Right renal cortex interstitium (tissue), 3 donors: ENCODE data around the gene RFX2. TPM values are rescaled to one million over a fixed set of nuclear protein-coding genes. Genes with fewer than 3 reads are reported as not detected.
"Not testable (repeated sequence)": the region's sequence is repeated elsewhere in the genome, so short reads cannot be mapped to it uniquely, and the experiment has no call there.

Source experiments
- DNase-seq, 3 donors: peaks; one replicate each; pipeline ENCODE4 v3.0.0-alpha.2; 2013; ENCODE audit warnings: low read depth in 3 of 3, low spot score in 2 of 3
- polyA plus RNA-seq, 3 donors: library from polyadenylated mRNA; unstranded; fragments of 120-200 nt; gene quantifications; one replicate each; pipeline ENCODE4 v1.2.1, GENCODE V29; 2013; ENCODE audit not compliant: insufficient read length in 3 of 3

RFX2 gene
- polyA plus RNA-seq, 3 donors = 5.8 to 7.8 (median 7.1) TPM

DNA sequence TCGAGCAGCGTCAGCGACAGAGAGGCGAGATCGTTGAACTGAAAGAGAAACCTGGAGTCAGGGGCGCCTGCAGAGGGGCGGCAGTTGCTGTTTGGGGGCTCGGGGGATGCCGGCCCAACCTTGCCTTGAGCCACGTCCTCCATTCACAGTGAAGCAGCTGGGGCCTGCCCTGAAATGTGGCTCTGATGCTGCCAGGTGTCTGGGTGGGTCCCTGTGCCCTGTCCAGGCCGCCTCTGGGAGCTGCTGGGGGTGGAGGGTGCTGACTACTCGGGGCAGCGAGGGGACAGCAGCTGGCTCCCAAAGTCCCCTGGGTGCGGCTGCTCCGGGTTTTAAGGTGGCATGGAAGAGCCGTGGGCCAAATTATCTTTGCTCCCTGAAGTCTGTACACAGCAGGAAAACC, 114.7 kb downstream of the RFX2 start:
- no peak for DNase-seq

DNA sequence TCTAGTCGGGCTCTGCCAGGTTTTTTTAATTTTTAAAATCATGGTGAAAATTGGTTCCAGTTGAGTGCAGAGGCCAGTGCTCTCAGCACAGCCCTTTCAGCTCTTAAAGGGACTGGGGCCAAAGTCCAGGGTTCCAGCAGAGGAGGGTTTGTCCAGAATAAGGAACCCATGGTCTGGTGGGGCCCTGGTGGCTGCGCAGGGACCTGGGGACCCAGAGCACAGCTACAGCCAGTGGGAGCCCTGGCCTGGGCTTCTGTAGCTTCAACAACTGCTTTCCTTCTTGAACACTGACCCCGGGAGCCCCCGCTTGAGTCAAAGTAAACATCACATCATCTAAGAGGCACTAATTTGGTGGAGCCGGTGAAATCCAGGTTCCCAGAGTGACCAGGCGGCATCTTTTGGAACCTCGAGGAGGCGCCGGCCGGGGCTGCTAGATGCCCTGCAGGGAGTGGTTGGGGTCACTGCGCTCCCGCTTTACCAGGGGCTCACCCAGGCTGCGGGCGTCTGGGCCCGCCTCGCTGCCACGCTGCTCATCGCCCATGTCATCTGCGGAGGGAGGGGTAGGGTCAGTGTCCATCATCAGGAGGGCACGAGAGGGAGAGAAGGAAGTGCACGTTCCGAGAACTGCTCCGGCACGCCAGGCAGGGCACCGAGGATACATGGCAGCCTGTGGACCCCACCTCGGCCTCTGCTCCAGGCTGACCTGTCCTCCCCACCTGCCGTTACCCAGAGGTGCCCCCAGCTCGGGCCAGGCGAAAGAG, 115.7 kb downstream of the RFX2 start:
- DNase-seq = no peak

DNA sequence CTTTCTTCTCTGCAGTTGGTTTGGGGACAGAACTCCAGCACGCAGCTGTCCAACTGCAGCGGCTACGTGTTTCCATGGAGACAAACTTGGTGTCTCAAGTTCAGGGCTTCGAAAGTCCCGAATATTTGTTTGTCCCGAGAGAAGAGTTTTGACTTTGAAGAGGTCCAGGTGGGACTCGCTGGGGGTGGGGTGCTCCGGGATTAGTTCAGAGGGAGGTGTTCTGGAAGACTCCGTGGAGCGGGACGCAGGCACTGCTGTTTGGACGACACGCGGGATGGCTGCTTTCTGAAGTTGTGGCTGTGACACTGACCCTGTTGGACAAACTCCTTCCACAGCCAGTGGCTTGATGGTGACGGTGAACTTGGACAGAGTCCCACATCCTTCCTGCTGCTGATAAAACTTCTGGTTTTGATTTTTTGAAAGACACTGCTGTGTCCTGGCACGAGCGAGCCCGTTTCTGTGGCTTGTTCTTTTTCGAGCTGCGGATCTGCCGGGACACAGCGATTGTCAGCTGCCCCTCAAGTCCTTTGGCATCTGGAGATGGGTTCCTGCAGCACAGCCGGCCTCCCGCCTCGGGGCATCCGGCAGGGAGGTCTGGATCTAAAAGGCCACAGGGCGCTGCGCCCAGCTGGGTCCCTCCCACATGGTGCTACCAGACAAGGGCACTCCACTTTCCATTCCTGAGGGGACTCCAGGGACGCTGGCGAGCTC, 116.5 kb downstream of the RFX2 start:
- DNase-seq = peak in 1 of 3 donors; percentile 59

DNA sequence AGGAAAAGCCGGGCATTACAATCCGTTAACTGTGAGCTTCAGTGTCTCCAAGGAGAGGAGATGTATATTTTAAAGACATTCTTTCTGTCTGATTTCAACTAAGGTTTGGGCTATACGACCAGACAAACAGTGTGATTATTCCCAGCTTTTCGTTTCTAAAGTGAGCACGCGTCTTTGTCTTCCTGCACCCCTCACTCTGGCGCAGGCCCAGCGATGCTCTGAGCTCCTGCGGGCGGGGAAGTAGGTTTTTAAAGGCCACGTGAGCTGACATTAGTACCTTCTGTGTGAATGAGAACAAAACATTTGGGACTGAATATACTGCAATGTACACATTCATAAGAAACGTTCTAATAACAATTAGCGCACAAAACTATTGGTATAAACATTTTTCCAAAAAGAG, 117.1 kb downstream of the RFX2 start:
- no peak for DNase-seq

DNA sequence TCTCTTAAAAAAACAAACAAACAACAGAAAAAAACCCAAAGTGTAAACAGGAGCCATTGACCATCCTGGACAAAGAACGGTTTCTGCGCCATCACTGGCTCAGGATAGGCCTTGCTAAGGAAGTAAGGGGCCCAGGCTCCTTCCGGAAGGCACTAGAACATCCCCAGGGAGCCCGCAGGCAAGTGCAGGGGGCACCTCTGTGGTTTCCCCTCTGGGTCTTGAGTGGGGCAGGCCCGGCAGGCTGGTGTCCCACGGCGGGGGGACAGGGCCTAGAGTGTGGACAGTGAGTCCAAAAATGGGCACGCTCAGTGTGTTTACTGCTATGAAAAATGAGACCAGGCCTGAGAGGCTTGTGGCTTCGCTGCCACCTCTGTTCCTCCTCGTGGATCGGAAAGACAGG, 117.5 kb downstream of the RFX2 start:
- no peak for DNase-seq

DNA sequence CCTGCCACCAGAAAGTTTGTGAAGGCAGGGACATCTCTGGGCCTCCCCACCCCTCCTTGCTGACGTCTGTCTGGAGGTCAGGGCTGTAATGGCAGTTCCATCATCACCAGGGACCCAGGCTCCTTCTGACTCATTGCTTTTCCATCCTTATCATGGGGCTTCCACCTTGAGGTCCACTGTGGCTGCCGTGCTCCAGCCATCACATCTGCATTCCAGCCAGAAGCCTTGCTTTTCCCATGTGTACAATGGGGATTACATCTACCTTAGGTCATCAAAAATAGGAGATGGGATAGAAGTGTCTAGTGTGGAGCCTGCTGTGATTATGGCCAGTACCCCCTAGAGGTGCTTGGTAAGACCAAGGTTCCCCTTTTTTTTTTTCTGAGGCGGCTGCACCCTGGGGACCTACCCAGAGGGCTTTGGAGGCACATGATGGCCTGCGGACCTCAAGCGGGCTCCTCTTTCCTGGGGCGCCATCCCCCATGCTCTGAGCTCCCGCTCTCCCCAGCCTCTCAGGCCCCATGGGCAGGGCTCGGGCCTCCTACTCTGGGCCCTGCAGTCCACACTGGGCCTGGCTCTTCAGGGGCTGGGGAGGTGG, 119.0 kb downstream of the RFX2 start:
- DNase-seq = no peak

DNA sequence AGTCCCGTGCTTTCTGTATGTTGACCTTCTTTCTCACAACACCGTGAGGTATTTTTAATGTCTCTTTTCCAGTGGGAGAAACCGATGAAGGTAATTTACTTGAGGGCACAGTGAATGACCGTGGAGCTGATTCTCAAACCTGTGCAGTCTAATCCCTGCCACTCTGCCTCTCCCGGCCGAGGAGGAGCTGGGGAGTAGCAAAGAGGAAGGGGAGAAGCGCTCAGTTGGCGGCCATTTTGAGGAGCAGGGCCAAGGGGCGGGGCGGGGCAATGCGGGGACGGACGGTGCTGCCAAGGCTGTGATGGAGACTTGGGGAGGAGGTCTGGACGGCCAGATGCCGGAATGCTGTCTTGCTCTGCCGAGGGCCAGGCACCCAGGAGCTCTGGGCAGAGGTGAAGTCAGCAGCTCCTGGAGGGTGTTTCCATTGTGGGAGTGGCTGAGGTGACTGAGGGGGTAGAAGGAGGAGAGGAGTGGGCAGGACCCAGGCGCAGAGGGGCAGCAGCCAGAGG, 120.0 kb downstream of the RFX2 start:
- no peak for DNase-seq

DNA sequence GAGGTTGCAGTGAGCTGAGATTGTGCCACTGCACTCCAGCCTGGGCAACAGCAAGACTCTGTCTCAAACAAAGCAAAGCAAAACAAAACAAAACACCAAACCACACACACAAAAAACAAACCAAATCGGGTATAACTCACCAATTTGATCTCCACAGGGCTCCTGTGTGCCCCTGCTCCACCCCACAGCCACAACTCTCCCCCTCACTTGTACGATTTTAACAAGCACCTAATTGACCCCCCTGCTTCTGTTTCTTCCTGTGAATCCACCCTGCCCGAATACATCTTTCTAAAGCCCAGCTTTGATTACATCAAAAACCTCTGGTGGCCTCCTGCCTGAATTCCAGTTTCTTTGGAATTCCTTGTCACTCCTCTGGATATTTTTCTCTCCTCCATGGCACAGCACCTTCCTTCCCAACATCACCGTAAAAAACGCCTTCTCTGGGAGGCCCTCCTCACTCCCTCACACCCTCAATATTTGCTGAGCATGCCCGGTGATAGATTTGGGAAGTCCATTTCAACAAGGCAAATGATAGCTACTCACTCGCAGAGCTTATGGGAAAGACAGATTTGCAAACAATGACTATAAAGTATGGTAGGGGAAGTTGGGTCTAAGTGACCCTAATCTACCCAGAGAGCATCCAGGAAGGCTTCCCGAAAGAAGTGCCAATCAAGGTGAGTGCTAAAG, 120.8 kb downstream of the RFX2 start:
- no peak for DNase-seq

DNA sequence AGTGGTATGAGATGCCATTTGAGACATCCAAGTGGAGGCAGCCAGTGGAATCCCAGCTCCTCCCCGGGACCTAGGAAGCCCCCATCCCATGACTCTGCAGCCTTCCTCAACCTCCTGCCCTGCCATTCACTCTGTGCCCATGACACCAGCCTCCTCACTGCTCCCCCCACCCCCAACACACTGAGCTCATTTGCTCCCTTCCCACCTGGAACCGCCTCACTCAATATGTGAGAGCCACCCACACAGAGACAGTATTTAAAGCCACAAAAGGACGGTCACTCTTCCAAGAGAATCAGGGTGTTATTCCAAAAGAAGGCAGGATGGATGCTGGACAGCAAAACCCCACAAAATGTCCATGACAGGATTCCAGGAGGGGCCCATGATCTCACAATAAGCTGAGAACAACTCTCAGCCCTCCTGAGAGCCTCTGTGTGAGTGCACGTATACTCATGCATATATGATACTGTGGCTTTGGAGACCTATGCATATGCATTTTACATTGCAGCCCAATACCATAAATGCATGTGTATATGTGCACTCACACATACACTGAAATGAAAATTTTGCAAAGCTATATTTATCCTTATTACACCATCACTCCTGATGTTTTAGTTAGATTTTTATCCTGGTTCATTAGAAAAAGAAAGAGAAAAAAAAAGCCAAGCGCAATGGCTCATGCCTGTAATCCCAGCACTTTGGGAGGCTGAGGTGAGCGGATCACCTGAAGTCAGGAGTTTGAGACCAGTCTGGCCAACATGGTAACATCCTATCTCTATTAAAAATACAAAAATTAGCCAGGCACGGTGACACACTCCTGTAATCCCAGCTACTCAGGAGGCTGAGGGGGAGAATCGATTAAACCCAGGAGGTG, 121.5 kb downstream of the RFX2 start:
- DNase-seq = no peak

DNA sequence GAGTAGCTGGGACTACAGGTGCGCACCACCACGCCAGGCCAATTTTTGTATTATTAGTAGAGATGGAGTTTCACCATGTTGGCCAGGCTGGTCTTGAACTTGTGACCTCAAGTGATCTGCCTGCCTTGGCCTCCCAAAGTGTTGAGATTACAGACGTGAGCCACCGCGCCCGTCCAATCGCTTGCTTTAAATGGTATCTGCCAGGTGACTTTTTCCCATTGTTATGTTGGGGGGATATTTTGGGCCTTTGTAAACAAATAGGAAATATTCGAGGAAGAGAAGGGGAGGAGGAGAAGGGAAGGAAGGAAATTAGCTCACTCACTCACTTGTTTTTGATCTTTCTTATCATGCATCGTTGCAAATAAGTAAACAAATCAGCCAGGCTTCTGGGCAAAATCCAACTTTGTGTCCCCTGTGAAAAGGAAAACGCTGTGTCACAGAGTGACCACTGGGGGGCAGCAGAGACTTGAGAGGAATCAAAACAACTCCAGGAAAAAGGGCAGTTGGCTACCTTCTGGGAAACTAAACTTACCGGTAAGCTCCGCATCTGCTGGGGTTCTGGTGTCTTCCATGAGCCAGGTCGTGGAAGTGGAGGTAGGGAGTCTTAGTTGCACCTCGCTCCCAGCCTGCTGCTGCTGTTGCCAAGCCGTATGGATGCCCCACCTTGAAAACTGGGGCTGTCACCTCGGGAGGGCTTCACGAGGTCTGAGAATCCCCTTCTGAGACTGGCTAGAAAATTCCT, 123.1 kb downstream of the RFX2 start:
- DNase-seq = no peak

DNA sequence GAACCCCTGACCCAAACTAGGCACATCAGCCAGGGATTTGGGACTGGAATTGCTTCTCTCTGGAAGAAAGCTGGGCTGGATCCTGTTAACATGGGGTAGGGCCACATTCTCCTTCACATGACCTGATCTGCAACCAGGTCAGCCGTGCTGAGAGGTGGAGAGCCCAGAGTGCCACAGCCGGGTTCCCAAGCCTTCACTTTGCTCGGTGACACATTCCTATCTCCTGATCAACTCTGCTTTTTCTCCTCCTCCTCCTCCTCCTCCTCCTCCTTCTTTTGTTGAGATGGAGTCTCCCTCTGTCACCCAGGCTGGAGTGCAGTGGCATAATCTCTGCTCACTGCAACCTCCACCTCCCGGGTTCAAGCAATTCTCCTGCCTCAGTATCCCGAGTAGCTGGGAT, 124.5 kb downstream of the RFX2 start:
- DNase-seq = not testable (repeated sequence)

DNA sequence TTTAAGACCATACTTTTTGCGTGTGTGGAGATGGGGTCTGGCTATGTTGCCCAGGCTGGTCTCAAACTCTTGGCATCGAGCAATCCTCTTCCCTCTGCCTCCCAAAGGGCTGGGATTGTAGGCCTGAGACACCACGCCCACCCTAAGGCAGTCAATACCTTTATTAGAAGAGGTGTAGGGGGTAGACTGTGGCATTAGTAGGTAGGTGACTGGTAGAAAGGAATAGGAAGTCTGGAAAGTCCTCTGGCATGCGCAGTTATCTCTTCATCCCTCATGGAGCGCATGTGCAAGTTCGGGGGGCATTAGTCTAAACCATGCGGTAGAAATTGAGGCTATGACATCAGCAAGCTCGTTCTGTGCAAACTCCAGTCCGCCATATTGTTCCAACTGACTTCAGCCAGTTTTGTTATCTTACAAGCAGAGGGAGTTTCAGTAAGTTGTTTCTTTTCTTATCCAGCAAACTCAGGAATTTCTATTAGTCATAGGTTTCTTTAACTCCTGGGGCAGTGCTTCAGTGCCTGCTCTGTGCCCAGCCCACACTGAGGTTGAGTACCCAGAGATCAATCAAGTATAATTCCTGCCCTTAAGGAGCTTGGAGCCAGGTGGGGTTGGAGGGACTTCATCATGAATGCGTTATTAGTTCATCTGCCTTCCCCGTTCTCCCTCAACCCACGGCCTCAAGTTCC, 125.1 kb downstream of the RFX2 start:
- DNase-seq = no peak

DNA sequence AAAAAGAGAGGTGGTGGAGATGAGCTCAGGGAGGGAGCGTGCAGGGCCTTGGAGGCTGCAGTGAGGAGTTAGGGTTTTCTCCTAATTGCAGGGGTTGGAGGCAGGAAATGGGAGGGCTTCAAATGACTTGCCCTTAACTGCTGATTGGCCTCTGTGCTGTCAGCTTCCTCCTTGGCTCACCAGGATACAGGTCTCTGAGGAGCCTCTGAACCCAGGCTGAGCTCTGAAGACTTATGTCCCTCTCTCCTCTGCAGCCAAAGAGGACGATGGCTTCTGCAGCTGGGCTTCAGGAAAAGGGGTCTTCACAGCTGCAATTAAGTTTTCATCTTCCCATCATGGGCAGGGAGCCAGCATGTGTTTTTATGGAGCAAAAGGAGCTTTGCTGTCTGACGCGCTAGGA, 125.7 kb downstream of the RFX2 start:
- DNase-seq = no peak

DNA sequence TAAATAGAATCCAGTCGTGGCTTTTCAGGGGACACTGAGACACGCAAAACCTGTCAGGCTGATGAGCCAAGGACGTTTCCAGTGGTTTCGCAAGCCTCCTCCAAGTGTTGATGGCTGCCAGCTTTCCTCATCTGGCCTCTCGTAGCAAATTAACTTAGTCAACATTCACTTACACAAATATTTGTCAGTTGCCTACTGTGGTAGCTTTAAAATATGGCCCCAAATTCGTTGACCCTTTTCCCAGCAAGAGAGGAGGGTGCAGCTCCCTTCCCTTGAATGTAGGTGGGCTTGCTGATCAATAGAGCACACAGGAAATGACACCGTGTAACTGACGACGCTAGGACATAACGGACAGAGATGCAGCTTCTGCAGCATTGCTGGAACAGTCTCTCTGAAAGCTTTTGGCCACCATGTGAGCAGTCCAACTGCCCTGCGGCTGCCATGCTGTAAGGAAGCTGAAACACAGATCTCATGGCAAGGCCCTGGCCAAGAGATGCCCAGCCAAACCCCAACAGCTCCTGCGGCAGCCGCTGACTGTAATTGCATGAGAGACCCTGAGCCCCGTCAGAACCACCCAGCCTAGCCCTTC, 126.8 kb downstream of the RFX2 start:
- DNase-seq = no peak

DNA sequence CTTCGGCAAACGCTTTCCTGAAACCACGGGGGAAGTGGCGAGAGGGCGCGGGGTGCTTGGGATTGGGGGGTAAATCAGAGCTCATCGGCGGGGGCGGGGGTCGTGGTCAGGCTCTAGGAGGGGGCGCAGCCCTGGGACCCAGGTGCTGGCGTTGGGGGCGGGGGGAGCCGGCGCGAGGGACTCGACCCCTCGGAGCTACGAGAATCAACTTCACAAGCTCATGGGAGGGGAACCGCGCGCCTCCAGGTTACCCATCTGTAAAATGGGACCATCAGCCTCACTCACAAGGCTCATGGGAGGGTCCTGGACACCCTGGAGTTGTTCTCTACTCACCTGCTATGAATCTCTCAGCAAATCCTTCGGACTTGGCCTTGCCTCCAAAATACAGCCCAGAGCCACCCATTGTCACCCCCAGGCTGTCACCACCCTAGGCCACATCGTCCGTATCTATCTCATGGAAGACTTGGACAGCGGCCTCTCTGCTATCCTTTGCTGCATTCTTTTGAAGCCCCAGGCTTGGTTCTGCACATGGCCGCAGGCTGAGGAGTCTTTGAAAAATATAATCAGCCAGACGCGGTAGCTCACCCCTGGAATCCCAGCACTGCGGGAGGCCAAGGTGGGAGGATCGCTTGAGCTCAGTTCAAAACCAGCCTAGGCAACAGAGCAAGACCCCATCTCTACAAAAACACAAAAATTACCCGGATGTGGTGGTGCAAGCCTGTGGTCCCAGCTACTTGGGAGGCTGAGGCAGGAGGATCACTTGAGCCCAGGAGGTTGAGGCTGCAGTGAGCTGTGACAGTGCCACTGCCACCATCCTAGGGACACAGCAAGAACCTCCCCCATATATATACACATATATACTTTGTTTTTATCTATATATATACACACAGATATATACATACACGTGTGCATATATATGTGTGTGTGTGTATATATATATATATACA, 131.4 kb downstream of the RFX2 start:
- DNase-seq = no peak

DNA sequence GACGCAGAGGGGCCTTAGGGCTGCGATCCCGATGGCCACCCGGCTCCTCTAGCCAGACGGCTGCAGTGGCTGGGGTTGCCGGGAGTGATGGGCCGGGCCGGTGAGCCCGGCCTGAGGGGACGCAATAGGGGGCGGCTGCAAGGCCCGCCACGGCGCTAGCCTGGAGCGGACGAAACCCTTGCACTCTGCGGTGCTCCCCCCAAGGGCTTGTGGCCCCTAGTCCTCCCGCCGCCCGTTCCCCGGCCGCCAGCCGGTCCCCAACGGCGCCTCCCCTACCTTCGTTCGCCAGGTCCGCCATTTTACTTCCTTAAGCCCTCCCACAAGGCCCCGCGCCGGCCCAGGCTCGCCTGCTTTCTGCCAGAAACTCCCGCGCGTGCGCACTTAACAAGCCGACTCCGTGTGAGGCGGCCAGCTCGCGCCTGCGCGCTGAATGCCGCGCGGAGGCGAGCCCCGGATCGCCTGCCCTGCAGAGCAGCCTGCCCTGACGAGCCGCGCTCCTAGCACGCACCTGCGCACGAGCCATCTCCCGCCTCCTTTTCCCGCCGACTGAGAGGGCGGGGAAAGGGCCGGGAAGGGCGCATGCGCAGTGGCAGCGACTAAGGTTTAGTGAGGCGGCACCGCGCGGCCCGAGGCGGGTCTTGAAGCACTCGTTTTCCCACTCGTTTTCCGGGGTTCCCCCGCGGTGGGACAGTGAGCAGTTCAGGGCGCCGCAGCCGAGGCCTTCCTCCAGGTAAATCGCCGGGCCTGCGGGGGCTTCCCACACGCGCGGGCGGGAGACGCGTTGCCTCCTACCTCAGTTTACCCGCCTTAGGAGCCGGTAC, 132.3 kb downstream of the RFX2 start, which contains the start of gene RANBP3:
TSS of gene RANBP3 (minus strand) at position 356 of the 821 bp plus-strand sequence. CDS start at position 298, 58 bp downstream.
- DNase-seq = peak; percentile 95 to 99 (median 98)
